Measurements from ENCODE around the gene ZNF280C. TPM values are rescaled to one million over a fixed set of nuclear protein-coding genes. Genes with fewer than 3 reads are reported as not detected.

ZNF280C gene, protein sequence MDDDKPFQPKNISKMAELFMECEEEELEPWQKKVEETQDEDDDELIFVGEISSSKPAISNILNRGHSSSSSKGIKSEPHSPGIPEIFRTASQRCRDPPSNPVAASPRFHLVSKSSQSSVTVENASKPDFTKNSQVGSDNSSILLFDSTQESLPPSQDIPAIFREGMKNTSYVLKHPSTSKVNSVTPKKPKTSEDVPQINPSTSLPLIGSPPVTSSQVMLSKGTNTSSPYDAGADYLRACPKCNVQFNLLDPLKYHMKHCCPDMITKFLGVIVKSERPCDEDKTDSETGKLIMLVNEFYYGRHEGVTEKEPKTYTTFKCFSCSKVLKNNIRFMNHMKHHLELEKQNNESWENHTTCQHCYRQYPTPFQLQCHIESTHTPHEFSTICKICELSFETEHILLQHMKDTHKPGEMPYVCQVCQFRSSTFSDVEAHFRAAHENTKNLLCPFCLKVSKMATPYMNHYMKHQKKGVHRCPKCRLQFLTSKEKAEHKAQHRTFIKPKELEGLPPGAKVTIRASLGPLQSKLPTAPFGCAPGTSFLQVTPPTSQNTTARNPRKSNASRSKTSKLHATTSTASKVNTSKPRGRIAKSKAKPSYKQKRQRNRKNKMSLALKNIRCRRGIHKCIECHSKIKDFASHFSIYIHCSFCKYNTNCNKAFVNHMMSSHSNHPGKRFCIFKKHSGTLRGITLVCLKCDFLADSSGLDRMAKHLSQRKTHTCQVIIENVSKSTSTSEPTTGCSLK
- total RNA-seq (2021), result 16.8 and 22.0 TPM in 2 replicates
- Bru-seq, nascent RNA, result percentile 91 among the genes with signal in this experiment
- percentile 86 among the genes with signal in this experiment for BruChase-seq, experiment 1, labeled RNA remaining after a 2-hour chase
- percentile 76 among the genes with signal in this experiment for BruChase-seq, experiment 2, labeled RNA remaining after a 6-hour chase
- long read RNA-seq, full-length matches to known transcripts, result 9 of 17 reads
- long read RNA-seq, partial matches to known transcripts, result 2 of 17 reads
- long read RNA-seq, other reads (novel, unspliced or antisense), result 6 of 17 reads

- no peaks in the 10 kb centered on the region for H3K9me3 ChIP-seq (ENCODE audit: low read depth, low read length, poor library complexity, severe bottlenecking)
- H3K27me3 ChIP-seq (replicated peaks; ENCODE audit: insufficient read depth, low read depth, low read length, poor library complexity), result no peaks in the 10 kb centered on the region
- ChIA-PET POLR2A (ENCODE audit: low non-redundant PET) (no interaction called here), CTCF (no interaction called here)
- DNase-seq (ENCODE audit: low spot score), result peak; percentile 95
- no TSS peak for BruUV-seq (replicated peaks)
- peak within 1 kb of the TSS; percentile 77 for H3K4me3 ChIP-seq (ENCODE audit: low read depth, low read length, poor library complexity, severe bottlenecking)
- intact Hi-C loops (cut with micrococcal nuclease; ENCODE audit: unreplicated experiment), result no loop called here
- no peaks in the 10 kb centered on the region for H3K36me3 ChIP-seq (ENCODE audit: insufficient read depth, low read length, poor library complexity, severe bottlenecking)
- TF ChIP-seq, protein P1, sequence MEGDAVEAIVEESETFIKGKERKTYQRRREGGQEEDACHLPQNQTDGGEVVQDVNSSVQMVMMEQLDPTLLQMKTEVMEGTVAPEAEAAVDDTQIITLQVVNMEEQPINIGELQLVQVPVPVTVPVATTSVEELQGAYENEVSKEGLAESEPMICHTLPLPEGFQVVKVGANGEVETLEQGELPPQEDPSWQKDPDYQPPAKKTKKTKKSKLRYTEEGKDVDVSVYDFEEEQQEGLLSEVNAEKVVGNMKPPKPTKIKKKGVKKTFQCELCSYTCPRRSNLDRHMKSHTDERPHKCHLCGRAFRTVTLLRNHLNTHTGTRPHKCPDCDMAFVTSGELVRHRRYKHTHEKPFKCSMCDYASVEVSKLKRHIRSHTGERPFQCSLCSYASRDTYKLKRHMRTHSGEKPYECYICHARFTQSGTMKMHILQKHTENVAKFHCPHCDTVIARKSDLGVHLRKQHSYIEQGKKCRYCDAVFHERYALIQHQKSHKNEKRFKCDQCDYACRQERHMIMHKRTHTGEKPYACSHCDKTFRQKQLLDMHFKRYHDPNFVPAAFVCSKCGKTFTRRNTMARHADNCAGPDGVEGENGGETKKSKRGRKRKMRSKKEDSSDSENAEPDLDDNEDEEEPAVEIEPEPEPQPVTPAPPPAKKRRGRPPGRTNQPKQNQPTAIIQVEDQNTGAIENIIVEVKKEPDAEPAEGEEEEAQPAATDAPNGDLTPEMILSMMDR (conservative IDR thresholded peaks at IDR 0.05; ENCODE audit: low read depth, low read length), result peak; percentile 42; the same call in 1 of the 2 replicates
- no peak for TF ChIP-seq EZH2 (IDR thresholded peaks at IDR 0.05; ENCODE audit: borderline replicate concordance, low read depth, low read length, poor library complexity, severe bottlenecking)
- H3K27ac ChIP-seq (ENCODE audit: low read depth, low read length, poor library complexity, severe bottlenecking), result peak within 1 kb of the TSS; percentile 90
- H3K4me1 ChIP-seq (ENCODE audit: insufficient read depth, low read length, poor library complexity, severe bottlenecking), result no peaks in the 10 kb centered on the region
Observed at GRCh38 chrX:130268449-130269170, at the start of gene ZNF280C. Gene ZNF280C (minus strand): TSS chrX:130268899. CDS start chrX:130260449, 8,450 bp downstream.

- Histone ChIP-seq H3K4me3 (ENCODE audit: low read depth, low read length, poor library complexity, severe bottlenecking) (no peak overlapping the region), H3K4me1 (ENCODE audit: insufficient read depth, low read length, poor library complexity, severe bottlenecking) (no peaks in the 10 kb centered on the region), H3K9me3 (ENCODE audit: low read depth, low read length, poor library complexity, severe bottlenecking) (no peaks in the 10 kb centered on the region), H3K36me3 (ENCODE audit: insufficient read depth, low read length, poor library complexity, severe bottlenecking) (no peaks in the 10 kb centered on the region), H3K27me3 (replicated peaks; ENCODE audit: insufficient read depth, low read depth, low read length, poor library complexity) (no peaks in the 10 kb centered on the region), H3K27ac (ENCODE audit: low read depth, low read length, poor library complexity, severe bottlenecking) (no peak overlapping the region)
- no peak for DNase-seq (ENCODE audit: low spot score)
- TF ChIP-seq, protein P1 (conservative IDR thresholded peaks at IDR 0.05; ENCODE audit: low read depth, low read length), result no peak
- no peak for TF ChIP-seq EZH2 (IDR thresholded peaks at IDR 0.05; ENCODE audit: borderline replicate concordance, low read depth, low read length, poor library complexity, severe bottlenecking)
- BruUV-seq (replicated peaks), result no TSS peak
- intact Hi-C loops (cut with micrococcal nuclease; ENCODE audit: unreplicated experiment), result no loop called here
- ChIA-PET CTCF (no interaction called here), POLR2A (ENCODE audit: low non-redundant PET) (no interaction called here)
Observed at GRCh38 chrX:130304587-130305368, 36.1 kb upstream of the ZNF280C start.
